SKM-1 treated with dmso at 0.1 percent for 144 hours (cell line): ENCODE data around the gene KCNH5.
"Not testable (repeated sequence)": the region's sequence is repeated elsewhere in the genome, so short reads cannot be mapped to it uniquely, and the experiment has no call there.

Experiments
- DNase-seq: peaks from one replicate; lab custom pipeline; 2025; ENCODE audit not compliant: unreplicated experiment; lab: John Stamatoyannopoulos, UW

KCNH5 gene

GRCh38 chr14:62894736-62895135, 150.5 kb downstream of the KCNH5 start:
- no peak for DNase-seq

- no peak for DNase-seq
Measured at GRCh38 chr14:62889364-62889763, 155.9 kb downstream of the KCNH5 start.

GRCh38 chr14:62886461-62886860, 158.8 kb downstream of the KCNH5 start:
- DNase-seq = no peak

- no peak for DNase-seq
Measured at GRCh38 chr14:62885451-62885850, 159.8 kb downstream of the KCNH5 start.

- no peak for DNase-seq
Measured at GRCh38 chr14:62882967-62883366, 162.3 kb downstream of the KCNH5 start.

GRCh38 chr14:62866376-62866775, 178.9 kb downstream of the KCNH5 start:
- no peak for DNase-seq

- DNase-seq = no peak
Measured at GRCh38 chr14:62864588-62864987, 180.7 kb downstream of the KCNH5 start.

GRCh38 chr14:62858011-62858410, 187.2 kb downstream of the KCNH5 start:
- DNase-seq = not testable (repeated sequence)

GRCh38 chr14:62854951-62855350, 190.3 kb downstream of the KCNH5 start:
- no peak for DNase-seq

GRCh38 chr14:62847168-62847567, 198.1 kb downstream of the KCNH5 start:
- DNase-seq = no peak

- DNase-seq = no peak
Measured at GRCh38 chr14:62844546-62844945, 200.7 kb downstream of the KCNH5 start.

GRCh38 chr14:62824086-62824485, 221.2 kb downstream of the KCNH5 start:
- no peak for DNase-seq

- no peak for DNase-seq
Measured at GRCh38 chr14:62819931-62820330, 225.3 kb downstream of the KCNH5 start.

GRCh38 chr14:62807636-62808035, 237.6 kb downstream of the KCNH5 start:
- no peak for DNase-seq

GRCh38 chr14:62800577-62800976, 244.7 kb downstream of the KCNH5 start:
- DNase-seq = no peak

GRCh38 chr14:62796431-62796830, 248.8 kb downstream of the KCNH5 start:
- no peak for DNase-seq

GRCh38 chr14:62792578-62792977, 252.7 kb downstream of the KCNH5 start:
- DNase-seq = no peak

GRCh38 chr14:62781328-62781727, 263.9 kb downstream of the KCNH5 start:
- not testable (repeated sequence) for DNase-seq

GRCh38 chr14:62778852-62779251, 266.4 kb downstream of the KCNH5 start:
- DNase-seq = no peak

GRCh38 chr14:62778310-62778709, 266.9 kb downstream of the KCNH5 start:
- no peak for DNase-seq

GRCh38 chr14:62777510-62777909, 267.7 kb downstream of the KCNH5 start:
- DNase-seq = no peak

GRCh38 chr14:62776300-62776699, 269.0 kb downstream of the KCNH5 start:
- no peak for DNase-seq

GRCh38 chr14:62768753-62769152, 276.5 kb downstream of the KCNH5 start:
- DNase-seq = no peak

GRCh38 chr14:62763951-62764350, 281.3 kb downstream of the KCNH5 start:
- DNase-seq = no peak
